Keratinocyte (primary cell): Measurements from ENCODE around the gene S100A10. TPM values are rescaled to one million over a fixed set of nuclear protein-coding genes. Genes with fewer than 3 reads are reported as not detected.
A peak's percentile ranks its signal among the peaks of the same experiment; 100 is the strongest.

Experiments
- DNase-seq: peaks from one replicate; pipeline ENCODE4 v3.0.0-alpha.2; 2011; ENCODE audit warnings: low read depth, missing footprints, low spot score
- FAIRE-seq: peaks from 2 replicates; lab custom pipeline; 2011; peaks lifted over from hg19 to GRCh38; lab: Jason Lieb, UNC
- H2AFZ ChIP-seq: 2 replicates; pipeline ENCODE4 v1.6.0; 2012; ENCODE audit warnings: low read length, control low read depth, inconsistent platforms; ENCODE audit not compliant: control insufficient read depth
- H3K27ac ChIP-seq: 2 replicates; pipeline ENCODE4 v1.5.1; 2011; ENCODE audit warnings: low read length; ENCODE audit not compliant: control insufficient read depth, insufficient read depth
- H3K27me3 ChIP-seq: 3 replicates; pipeline ENCODE4 v1.6.0; 2011; ENCODE audit warnings: low read length; ENCODE audit not compliant: control insufficient read depth, insufficient read depth; ENCODE audit errors: extremely low read depth
- H3K36me3 ChIP-seq, 2 experiments: 2 replicates in 1 of 2; 3 replicates in 1 of 2; pipeline ENCODE4 v1.5.1; 2011; ENCODE audit warnings: low read length in 2 of 2, mild to moderate bottlenecking in 1 of 2; ENCODE audit not compliant: control insufficient read depth in 2 of 2, insufficient read depth in 2 of 2; ENCODE audit errors: extremely low read depth in 1 of 2
- H3K4me1 ChIP-seq: 3 replicates; pipeline ENCODE4 v1.5.1; 2011; ENCODE audit warnings: low read length; ENCODE audit not compliant: control insufficient read depth, insufficient read depth; ENCODE audit errors: extremely low read depth
- H3K4me2 ChIP-seq: 3 replicates; pipeline ENCODE4 v1.6.0; 2011; ENCODE audit warnings: low read depth, low read length; ENCODE audit not compliant: control insufficient read depth, insufficient read depth; ENCODE audit errors: extremely low read depth
- H3K4me3 ChIP-seq, 3 experiments: fragments of 200-600 bp in 1 of 3; sonication (generic) in 1 of 3; 2 replicates in 2 of 3; 3 replicates in 1 of 3; pipeline ENCODE4 v1.5.1; 2011 to 2016; ENCODE audit warnings: low read length in 3 of 3, mild to moderate bottlenecking in 3 of 3, control low read depth in 2 of 3, inconsistent platforms in 1 of 3, low read depth in 1 of 3, mixed read lengths in 1 of 3, mixed run types in 1 of 3, moderate library complexity in 1 of 3; ENCODE audit not compliant: control insufficient read depth in 2 of 3, insufficient read depth in 2 of 3; ENCODE audit errors: extremely low read depth in 1 of 3
- H3K79me2 ChIP-seq: 2 replicates; pipeline ENCODE4 v1.6.0; 2012; ENCODE audit warnings: low read length; ENCODE audit not compliant: control insufficient read depth, insufficient read depth
- H3K9ac ChIP-seq: 3 replicates; pipeline ENCODE4 v1.6.0; 2011; ENCODE audit warnings: low read length; ENCODE audit not compliant: control insufficient read depth, insufficient read depth; ENCODE audit errors: extremely low read depth
- H3K9me1 ChIP-seq: 3 replicates; pipeline ENCODE4 v1.6.0; 2011; ENCODE audit warnings: low read length; ENCODE audit not compliant: control insufficient read depth, insufficient read depth; ENCODE audit errors: extremely low read depth
- H3K9me3 ChIP-seq: 2 replicates; pipeline ENCODE4 v1.5.1; 2012; ENCODE audit warnings: low read depth, low read length; ENCODE audit not compliant: control insufficient read depth
- H4K20me1 ChIP-seq: 3 replicates; pipeline ENCODE4 v1.6.0; 2011; ENCODE audit warnings: low read length; ENCODE audit not compliant: control insufficient read depth, insufficient read depth; ENCODE audit errors: extremely low read depth
- CTCF ChIP-seq, 3 experiments: IDR thresholded peaks in 1 of 3; conservative IDR thresholded peaks in 1 of 3; optimal IDR thresholded peaks in 1 of 3; 2 replicates in 2 of 3; 3 replicates in 1 of 3; pipeline versions ENCODE3 to v1.5.1; 2011; ENCODE audit warnings: low read length in 3 of 3, mild to moderate bottlenecking in 3 of 3, moderate library complexity in 2 of 3, control low read depth in 1 of 3, inconsistent platforms in 1 of 3; ENCODE audit not compliant: insufficient read depth in 2 of 3; ENCODE audit errors: extremely low read depth in 1 of 3
- EZH2 ChIP-seq: IDR thresholded peaks from one replicate; pipeline ENCODE4 v1.6.1; 2012; ENCODE audit warnings: inconsistent platforms, mild to moderate bottlenecking, low read length, moderate library complexity
- dilution Hi-C: fragments of 300-500 bp; cut with MboI; formaldehyde crosslinking; loops from one replicate; pipeline ENCODE4 v1.7.0; 2020; ENCODE audit warnings: low sequenced_read_pairs; ENCODE audit not compliant: extremely low pct_ligation_motif_present
- polyA plus RNA-seq, 5 experiments: library from polyadenylated mRNA; depleted of rRNA in 3 of 5; stranded (reverse) in 3 of 5; stranded (forward) in 1 of 5; unstranded in 1 of 5; fragments of >200 nt; gene quantifications; 1 replicate in 1 of 5; 2 replicates in 3 of 5; 3 replicates in 1 of 5; pipeline versions ENCODE4 v1.2.1 to v1.2.3, GENCODE V29; 2011 to 2012; ENCODE audit warnings: missing spikeins in 2 of 5, low read depth in 1 of 5, low replicate concordance in 1 of 5

Gene S100A10
- polyA plus RNA-seq, 1 donor (not counting 4 experiments of a cell fraction or from before 2014, with no cell fraction given), result 1,061 TPM

DNA sequence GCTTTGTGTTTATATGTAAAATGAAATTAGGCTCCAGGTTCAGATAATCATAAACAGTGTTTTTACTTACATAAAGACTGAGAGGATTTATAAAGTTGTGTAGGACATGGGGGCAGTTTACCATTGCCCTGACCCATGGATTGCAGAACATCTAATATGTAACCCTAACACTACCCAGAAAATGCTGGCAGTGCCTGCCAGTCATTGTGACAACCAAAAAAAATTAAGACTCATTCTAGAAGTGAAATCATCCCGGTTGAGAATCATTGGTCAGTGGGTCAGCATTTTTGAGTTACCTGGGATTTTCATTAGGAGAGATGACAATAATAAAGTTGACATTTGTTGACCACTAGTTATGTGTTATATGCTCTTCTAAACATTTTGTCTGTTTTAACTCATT is 53.1 kb downstream of the S100A10 start:
- Histone ChIP-seq H3K79me2 (no peaks in the 10 kb centered on the region), H3K9me1 (no peaks in the 10 kb centered on the region), H3K9me3 (no peaks in the 10 kb centered on the region), H3K4me2 (no peak overlapping the region), H3K36me3 (no peaks in the 10 kb centered on the region), H3K9ac (no peak overlapping the region), H2AFZ (no peak overlapping the region), H4K20me1 (no peaks in the 10 kb centered on the region), H3K4me3 (no peak overlapping the region), H3K4me1 (peaks cover 27% of the 10 kb centered on the region), H3K27ac (peak overlapping the region; percentile 78), H3K27me3 (no peaks in the 10 kb centered on the region)
- DNase-seq, result no peak
- dilution Hi-C loops, result no loop called here
- no peak for FAIRE-seq
- no peak for TF ChIP-seq EZH2
- TF ChIP-seq CTCF (optimal IDR thresholded peaks at IDR 0.05 in 1 of 3, IDR thresholded peaks at IDR 0.05 in 1 of 3, conservative IDR thresholded peaks at IDR 0.05 in 1 of 3; ENCODE audit: extremely low read depth in 1 of 3, insufficient read depth in 2 of 3, low read length in 3 of 3), result no peak

DNA sequence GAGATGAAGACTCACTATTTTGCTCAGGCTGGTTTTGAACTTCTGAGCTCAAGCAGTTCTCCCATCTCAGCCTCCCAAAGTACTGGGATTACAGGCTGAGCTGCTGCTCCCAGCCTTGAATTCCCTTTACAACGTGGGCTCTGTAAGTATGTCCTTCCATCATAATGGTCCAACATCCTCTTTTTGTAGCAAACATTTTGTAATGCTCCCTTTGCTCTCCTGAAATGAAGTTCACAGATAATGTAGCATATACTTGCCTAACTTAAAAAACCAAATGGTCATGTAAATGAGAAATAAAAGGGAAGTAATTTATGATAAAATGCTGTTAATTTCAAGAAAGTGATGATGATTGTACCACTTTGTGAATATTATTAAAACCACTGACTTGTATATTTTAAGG is 53.9 kb downstream of the S100A10 start:
- Histone ChIP-seq H3K4me1 (peaks cover 24% of the 10 kb centered on the region), H3K79me2 (no peaks in the 10 kb centered on the region), H2AFZ (no peak overlapping the region), H3K36me3 (no peaks in the 10 kb centered on the region), H3K4me2 (no peak overlapping the region), H3K4me3 (no peak overlapping the region), H3K9ac (no peak overlapping the region), H4K20me1 (no peaks in the 10 kb centered on the region), H3K9me1 (no peaks in the 10 kb centered on the region), H3K9me3 (no peaks in the 10 kb centered on the region), H3K27me3 (no peaks in the 10 kb centered on the region), H3K27ac (no peak overlapping the region)
- no peak for FAIRE-seq
- dilution Hi-C loops, result no loop called here
- no peak for DNase-seq
- TF ChIP-seq CTCF (optimal IDR thresholded peaks at IDR 0.05 in 1 of 3, IDR thresholded peaks at IDR 0.05 in 1 of 3, conservative IDR thresholded peaks at IDR 0.05 in 1 of 3; ENCODE audit: extremely low read depth in 1 of 3, insufficient read depth in 2 of 3, low read length in 3 of 3), result no peak
- no peak for TF ChIP-seq EZH2
